Mesothelial cell of epicardium (in vitro differentiated cells): ENCODE results near the gene ADGRF4. TPM values are rescaled to one million over a fixed set of nuclear protein-coding genes. Genes with fewer than 3 reads are reported as not detected.

Experiments used
- DNase-seq, 2 experiments: peaks; one replicate each; pipeline ENCODE4 v3.0.0; 2021; ENCODE audit warnings: low spot score in 2 of 2; ENCODE audit not compliant: unreplicated experiment in 2 of 2
- H3K27ac Mint-ChIP-seq: 2 replicates; pipeline ENCODE4 v1.8.0; 2021; ENCODE audit warnings: mixed read lengths
- H3K27me3 Mint-ChIP-seq: 2 replicates; pipeline ENCODE4 v1.8.0; 2021; ENCODE audit warnings: low read depth, mixed read lengths
- H3K36me3 Mint-ChIP-seq: 2 replicates; pipeline ENCODE4 v1.8.0; 2021; ENCODE audit warnings: mixed read lengths
- H3K4me1 Mint-ChIP-seq: 2 replicates; pipeline ENCODE4 v1.8.0; 2021; ENCODE audit warnings: mixed read lengths
- H3K4me3 Mint-ChIP-seq: 2 replicates; pipeline ENCODE4 v1.8.0; 2021; ENCODE audit warnings: mild to moderate bottlenecking, moderate library complexity, mixed read lengths
- H3K9me3 Mint-ChIP-seq: 2 replicates; pipeline ENCODE4 v1.8.0; 2021; ENCODE audit warnings: mixed read lengths
- total RNA-seq: library from RNA; stranded (reverse); gene quantifications from 3 replicates; pipeline ENCODE4 v1.2.1, GENCODE V29; 2021
- TF ChIP-seq, protein P1 (sequence below): fragments of 200-600 bp; sonication (generic); IDR thresholded peaks from one replicate; pipeline ENCODE4 v1.5.0; 2021; ENCODE audit warnings: antibody characterized with exemption; ENCODE audit not compliant: unreplicated experiment

ADGRF4 gene
- total RNA-seq, 1 donor from 2014 or later, result 1.3 TPM

DNA sequence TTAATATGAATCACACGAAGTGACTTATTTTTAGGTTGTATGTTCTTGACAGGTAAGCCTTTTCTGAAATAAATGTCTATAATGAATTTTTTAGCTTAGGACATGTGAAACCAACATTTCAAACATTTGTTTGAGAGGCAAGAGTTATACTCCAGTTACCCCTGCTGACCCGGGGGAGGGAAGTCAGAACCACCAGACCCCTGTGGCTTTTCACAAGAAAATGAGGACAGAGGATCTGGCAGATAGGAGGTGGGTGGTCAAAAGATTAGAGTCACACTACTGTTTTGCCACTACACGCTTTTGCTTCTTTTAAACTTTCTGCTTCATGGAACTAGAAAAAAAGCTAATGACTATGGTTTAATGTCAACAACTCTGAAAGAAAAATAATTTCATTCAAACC lies 27.5 kb upstream of the ADGRF4 start:
- Mint-ChIP-seq H3K9me3 (peaks cover 5% of the 10 kb centered on the region), H3K27ac (peak overlapping the region; percentile 73), H3K4me1 (peaks cover 37% of the 10 kb centered on the region)

DNA sequence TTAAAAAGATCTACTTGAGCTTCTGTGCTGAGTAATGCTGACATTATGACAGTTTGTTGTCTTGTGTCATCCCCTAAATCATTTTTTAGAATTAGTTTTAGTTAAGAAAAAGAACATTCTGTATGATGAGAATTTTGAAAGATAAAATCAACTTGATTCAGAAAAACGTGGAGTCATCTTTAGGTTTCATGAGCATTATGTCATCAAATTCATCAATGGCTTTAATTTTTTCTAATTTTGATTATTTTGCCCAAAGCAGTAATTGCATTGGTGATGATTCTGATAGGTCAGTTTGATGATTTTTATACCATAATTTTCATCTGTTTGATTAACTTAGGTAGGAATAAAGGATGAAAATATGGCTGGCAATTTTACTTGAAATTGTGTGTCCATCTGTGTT lies 26.6 kb upstream of the ADGRF4 start:
- TF ChIP-seq, protein P1, sequence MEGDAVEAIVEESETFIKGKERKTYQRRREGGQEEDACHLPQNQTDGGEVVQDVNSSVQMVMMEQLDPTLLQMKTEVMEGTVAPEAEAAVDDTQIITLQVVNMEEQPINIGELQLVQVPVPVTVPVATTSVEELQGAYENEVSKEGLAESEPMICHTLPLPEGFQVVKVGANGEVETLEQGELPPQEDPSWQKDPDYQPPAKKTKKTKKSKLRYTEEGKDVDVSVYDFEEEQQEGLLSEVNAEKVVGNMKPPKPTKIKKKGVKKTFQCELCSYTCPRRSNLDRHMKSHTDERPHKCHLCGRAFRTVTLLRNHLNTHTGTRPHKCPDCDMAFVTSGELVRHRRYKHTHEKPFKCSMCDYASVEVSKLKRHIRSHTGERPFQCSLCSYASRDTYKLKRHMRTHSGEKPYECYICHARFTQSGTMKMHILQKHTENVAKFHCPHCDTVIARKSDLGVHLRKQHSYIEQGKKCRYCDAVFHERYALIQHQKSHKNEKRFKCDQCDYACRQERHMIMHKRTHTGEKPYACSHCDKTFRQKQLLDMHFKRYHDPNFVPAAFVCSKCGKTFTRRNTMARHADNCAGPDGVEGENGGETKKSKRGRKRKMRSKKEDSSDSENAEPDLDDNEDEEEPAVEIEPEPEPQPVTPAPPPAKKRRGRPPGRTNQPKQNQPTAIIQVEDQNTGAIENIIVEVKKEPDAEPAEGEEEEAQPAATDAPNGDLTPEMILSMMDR, result no peak

More for the DNA sequence above, 27.5 kb upstream of the ADGRF4 start:
- TF ChIP-seq, protein P1, result no peak
- no peak for DNase-seq
- Mint-ChIP-seq H3K4me3 (no peak overlapping the region), H3K27me3 (no peaks in the 10 kb centered on the region), H3K36me3 (no peaks in the 10 kb centered on the region)

DNA sequence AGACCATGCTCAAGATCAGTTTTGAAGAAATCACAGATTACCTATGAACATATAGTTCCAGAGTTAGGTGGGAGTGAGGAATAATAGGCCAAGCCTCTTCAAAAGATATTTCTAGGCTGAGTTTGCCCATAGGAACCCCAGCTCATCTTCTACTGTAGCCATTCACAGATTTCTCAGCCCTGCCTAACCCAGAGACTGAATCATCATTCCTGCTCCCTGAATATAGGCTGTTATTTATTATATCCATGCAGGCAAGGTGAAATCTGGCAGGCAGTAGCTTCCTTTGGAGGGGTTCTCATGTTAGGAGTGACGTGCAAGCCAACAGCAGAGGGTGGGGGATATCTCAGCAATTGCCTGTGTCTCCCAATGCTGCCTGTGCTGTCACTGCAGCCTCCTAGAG lies 25.6 kb upstream of the ADGRF4 start:
- Mint-ChIP-seq H3K36me3 (no peaks in the 10 kb centered on the region), H3K27me3 (no peaks in the 10 kb centered on the region), H3K4me1 (peaks cover 29% of the 10 kb centered on the region), H3K4me3 (no peak overlapping the region), H3K27ac (no peak overlapping the region), H3K9me3 (peaks cover 5% of the 10 kb centered on the region)
- TF ChIP-seq, protein P1, result no peak
- no peak for DNase-seq

More for the DNA sequence above, 26.6 kb upstream of the ADGRF4 start:
- H3K27me3 Mint-ChIP-seq, result no peaks in the 10 kb centered on the region
- peaks cover 5% of the 10 kb centered on the region for H3K9me3 Mint-ChIP-seq
- no peak overlapping the region for H3K27ac Mint-ChIP-seq
- H3K36me3 Mint-ChIP-seq, result no peaks in the 10 kb centered on the region
- H3K4me1 Mint-ChIP-seq, result peaks cover 37% of the 10 kb centered on the region
- no peak overlapping the region for H3K4me3 Mint-ChIP-seq
- DNase-seq, result no peak

DNA sequence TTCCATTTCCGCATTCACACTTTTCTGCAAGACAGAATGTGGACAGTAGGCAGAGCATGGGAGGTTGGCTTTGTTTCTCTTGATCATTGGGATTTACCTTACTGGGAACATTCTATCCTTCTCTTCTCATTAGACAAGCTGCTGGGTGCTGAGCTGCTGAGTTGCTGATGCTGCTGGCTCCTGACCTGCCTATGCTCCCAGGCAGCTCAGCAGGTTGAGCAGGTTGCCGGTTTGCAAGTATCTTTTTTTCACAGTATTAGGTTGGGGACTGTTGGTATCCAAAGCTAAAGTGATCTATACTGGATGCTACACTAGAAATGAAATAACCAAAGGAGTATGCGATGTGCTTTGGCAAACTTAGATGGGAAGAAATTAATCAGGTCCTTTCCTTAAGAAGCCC lies 23.7 kb upstream of the ADGRF4 start:
- Mint-ChIP-seq H3K36me3 (no peaks in the 10 kb centered on the region), H3K27me3 (no peaks in the 10 kb centered on the region), H3K27ac (no peak overlapping the region), H3K9me3 (peaks cover 5% of the 10 kb centered on the region), H3K4me3 (no peak overlapping the region), H3K4me1 (peaks cover 17% of the 10 kb centered on the region)
- TF ChIP-seq, protein P1, result no peak
- no peak for DNase-seq

DNA sequence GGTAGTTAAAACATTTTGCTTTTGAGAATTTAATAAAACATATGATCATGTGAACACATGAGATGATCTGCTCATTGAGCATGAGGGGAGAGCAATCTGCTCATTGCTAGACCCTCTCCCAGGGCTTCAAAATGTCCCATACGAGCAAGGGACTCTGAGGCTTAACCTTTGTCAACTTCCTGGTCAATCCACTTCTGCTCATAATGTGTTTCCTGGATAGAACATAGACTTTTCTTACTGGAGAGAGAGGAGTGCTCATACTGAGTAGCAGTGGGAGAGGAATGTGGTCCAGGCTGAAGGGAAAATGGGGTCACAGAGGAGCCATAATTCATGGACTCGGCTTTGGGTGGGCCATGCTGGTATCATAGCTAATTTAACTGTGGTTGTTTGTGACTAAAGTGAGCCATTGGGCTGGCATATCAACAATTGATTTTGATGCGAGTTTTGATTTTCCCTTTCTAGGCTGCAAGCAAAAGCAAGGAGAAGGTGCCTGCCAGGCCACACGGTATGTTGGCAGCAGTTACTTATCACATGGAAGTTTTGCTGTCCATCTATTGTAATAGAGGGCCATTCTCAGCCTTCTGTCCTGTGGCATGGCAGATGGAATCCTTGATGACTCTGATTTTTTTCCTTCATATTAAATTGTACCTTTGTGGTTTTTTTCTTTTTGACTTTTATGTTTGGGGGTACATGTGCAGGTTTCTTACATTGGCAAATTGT lies 20.8 kb upstream of the ADGRF4 start:
- Mint-ChIP-seq H3K4me3 (no peak overlapping the region), H3K27me3 (no peaks in the 10 kb centered on the region), H3K4me1 (peaks cover 4% of the 10 kb centered on the region), H3K9me3 (peaks cover 7% of the 10 kb centered on the region), H3K36me3 (no peaks in the 10 kb centered on the region), H3K27ac (no peak overlapping the region)
- TF ChIP-seq, protein P1, result no peak
- no peak for DNase-seq
